AG08396 (cell line): ENCODE measurements around the gene ATRN.
"Not testable (repeated sequence)": the region's sequence is repeated elsewhere in the genome, so short reads cannot be mapped to it uniquely, and the experiment has no call there.

Experiments used
- DNase-seq: peaks from one replicate; pipeline ENCODE4 v3.0.0; 2012; ENCODE audit warnings: low spot score, mixed read lengths

ATRN gene

GRCh38 chr20:3470208-3470626, 601 bp upstream of the ATRN start:
- no peak for DNase-seq

- DNase-seq: no peak
Measured at GRCh38 chr20:3471397-3472021, 691 bp downstream of the ATRN start.

GRCh38 chr20:3472105-3472504, 1.3 kb downstream of the ATRN start:
- no peak for DNase-seq

- DNase-seq: no peak
Measured at GRCh38 chr20:3473324-3473723, 2.5 kb downstream of the ATRN start.

GRCh38 chr20:3473944-3474343, 3.1 kb downstream of the ATRN start:
- DNase-seq: no peak

GRCh38 chr20:3477003-3477860, 6.4 kb downstream of the ATRN start:
- DNase-seq: not testable (repeated sequence)

GRCh38 chr20:3477861-3478544, 7.2 kb downstream of the ATRN start:
- no peak for DNase-seq

- no peak for DNase-seq
Measured at GRCh38 chr20:3479025-3479424, 8.2 kb downstream of the ATRN start.

GRCh38 chr20:3479759-3480615, 9.2 kb downstream of the ATRN start:
- DNase-seq: no peak

GRCh38 chr20:3483309-3483708, 12.5 kb downstream of the ATRN start:
- DNase-seq: no peak

- no peak for DNase-seq
Measured at GRCh38 chr20:3483784-3484183, 13.0 kb downstream of the ATRN start.

GRCh38 chr20:3485913-3486312, 15.1 kb downstream of the ATRN start:
- DNase-seq: no peak

GRCh38 chr20:3486850-3487249, 16.0 kb downstream of the ATRN start:
- no peak for DNase-seq

GRCh38 chr20:3492669-3493068, 21.9 kb downstream of the ATRN start:
- no peak for DNase-seq

- DNase-seq: no peak
Measured at GRCh38 chr20:3494218-3494617, 23.4 kb downstream of the ATRN start.

GRCh38 chr20:3502878-3503277, 32.1 kb downstream of the ATRN start:
- no peak for DNase-seq

- no peak for DNase-seq
Measured at GRCh38 chr20:3505148-3505547, 34.3 kb downstream of the ATRN start.

- no peak for DNase-seq
Measured at GRCh38 chr20:3509064-3509463, 38.2 kb downstream of the ATRN start.

GRCh38 chr20:3510110-3510509, 39.3 kb downstream of the ATRN start:
- no peak for DNase-seq

GRCh38 chr20:3512239-3512638, 41.4 kb downstream of the ATRN start:
- DNase-seq: not testable (repeated sequence)

GRCh38 chr20:3514012-3514642, 43.3 kb downstream of the ATRN start:
- no peak for DNase-seq
